H1 (cell line): ENCODE data around the gene PARD3. TPM values are rescaled to one million over a fixed set of nuclear protein-coding genes. Genes with fewer than 3 reads are reported as not detected.

Experiments
- CTCF ChIA-PET: fragments of 300-600 bp; sonication (Branson Sonifier 250); formaldehyde crosslinking; loops from one replicate; lab custom pipeline; 2021; ENCODE audit not compliant: partially characterized antibody; lab: Charles Lee
- POLR2A ChIA-PET: fragments of 300-600 bp; sonication (Branson Sonifier 250); formaldehyde crosslinking; loops from one replicate; lab custom pipeline; 2021; ENCODE audit warnings: inconsistent platforms; ENCODE audit not compliant: partially characterized antibody; lab: Charles Lee
- DNase-seq, 2 experiments: peaks; one replicate each; pipeline versions ENCODE4 v3.0.0 to v3.0.0-alpha.2; 2010 to 2022; ENCODE audit warnings: low spot score in 2 of 2, low read depth in 1 of 2, mixed read lengths in 1 of 2
- FAIRE-seq: peaks from 2 replicates; lab custom pipeline; 2011; peaks lifted over from hg19 to GRCh38; lab: Jason Lieb, UNC
- H2AFZ ChIP-seq: 2 replicates; pipeline ENCODE4 v1.8.1; 2012; ENCODE audit warnings: low read length, inconsistent platforms
- H2AK5ac ChIP-seq: 2 replicates; pipeline ENCODE4 v1.6.1; 2013; ENCODE audit warnings: low read depth, low read length
- H2BK120ac ChIP-seq: replicated peaks from 2 replicates; pipeline ENCODE3; 2013; ENCODE audit warnings: low read depth, low read length, inconsistent platforms
- H2BK12ac ChIP-seq: 2 replicates; pipeline ENCODE4 v1.6.1; 2013; ENCODE audit warnings: low read depth, low read length
- H2BK15ac ChIP-seq: 2 replicates; pipeline ENCODE4 v1.6.1; 2013; ENCODE audit warnings: low read length
- H2BK20ac ChIP-seq: 2 replicates; pipeline ENCODE4 v1.6.1; 2013; ENCODE audit warnings: low read length
- H2BK5ac ChIP-seq: 2 replicates; pipeline ENCODE4 v1.6.1; 2013; ENCODE audit warnings: low read depth, low read length
- H3K14ac ChIP-seq: 2 replicates; pipeline ENCODE4 v1.6.1; 2013; ENCODE audit warnings: inconsistent platforms; ENCODE audit not compliant: insufficient read length
- H3K18ac ChIP-seq: 2 replicates; pipeline ENCODE4 v1.6.1; 2013; ENCODE audit warnings: low read length; ENCODE audit errors: extremely low read depth
- H3K23ac ChIP-seq: 2 replicates; pipeline ENCODE4 v1.6.1; 2013; ENCODE audit warnings: inconsistent platforms; ENCODE audit not compliant: insufficient read length
- H3K23me2 ChIP-seq: 2 replicates; pipeline ENCODE4 v1.6.1; 2013; ENCODE audit warnings: low read depth, low read length
- H3K27ac ChIP-seq: 2 replicates; pipeline ENCODE4 v1.6.1; 2011; ENCODE audit warnings: low read depth, low read length, inconsistent platforms
- H3K27me3 ChIP-seq, 4 experiments: replicated peaks in 1 of 4; 1 replicate in 1 of 4; 2 replicates in 3 of 4; pipeline versions ENCODE4 v1.6.1 to v1.8.1; 2011 to 2013; ENCODE audit warnings: low read length in 3 of 4, mild to moderate bottlenecking in 3 of 4, inconsistent platforms in 2 of 4, mixed read lengths in 2 of 4, moderate library complexity in 1 of 4; ENCODE audit not compliant: control insufficient read depth in 3 of 4, insufficient read depth in 3 of 4; ENCODE audit errors: extremely low read depth in 1 of 4
- H3K36me3 ChIP-seq, 4 experiments: 2 replicates each; pipeline versions ENCODE4 v1.6.1 to v1.8.1; 2011 to 2013; ENCODE audit warnings: mild to moderate bottlenecking in 4 of 4, low read length in 3 of 4, moderate library complexity in 2 of 4, control low read depth in 1 of 4, inconsistent platforms in 1 of 4; ENCODE audit not compliant: insufficient read depth in 4 of 4, control insufficient read depth in 2 of 4
- H3K4ac ChIP-seq: replicated peaks from 2 replicates; pipeline ENCODE3; 2013; ENCODE audit warnings: low read length, low read depth, mixed read lengths, inconsistent platforms; ENCODE audit not compliant: insufficient read length
- H3K4me1 ChIP-seq, 4 experiments: replicated peaks in 1 of 4; 1 replicate in 1 of 4; 2 replicates in 3 of 4; pipeline versions ENCODE4 v1.6.1 to v1.8.1; 2011 to 2013; ENCODE audit warnings: low read length in 3 of 4, inconsistent platforms in 2 of 4, mixed read lengths in 1 of 4; ENCODE audit not compliant: insufficient read depth in 4 of 4, control insufficient read depth in 3 of 4
- H3K4me2 ChIP-seq, 2 experiments: 2 replicates each; pipeline versions ENCODE4 v1.6.1 to v1.8.1; 2011 to 2013; ENCODE audit warnings: low read depth in 2 of 2, low read length in 2 of 2, control low read depth in 1 of 2, inconsistent platforms in 1 of 2, mild to moderate bottlenecking in 1 of 2; ENCODE audit not compliant: insufficient read depth in 1 of 2
- H3K4me3 ChIP-seq, 4 experiments: fragments of 200-600, 300-600 bp in 1 of 4; sonication (generic), shearing (Covaris generic), sonication (Bioruptor Twin) in 1 of 4; 2 replicates each; pipeline versions ENCODE4 v1.5.1 to v1.8.1; 2011 to 2016; ENCODE audit warnings: low read length in 4 of 4, low read depth in 3 of 4, control low read depth in 2 of 4, inconsistent platforms in 2 of 4, mild to moderate bottlenecking in 2 of 4, mixed read lengths in 1 of 4, moderate library complexity in 1 of 4; ENCODE audit not compliant: insufficient read depth in 2 of 4; ENCODE audit errors: extremely low read depth in 1 of 4
- H3K56ac ChIP-seq: replicated peaks from 2 replicates; pipeline ENCODE3; 2013; ENCODE audit warnings: low read depth, mild to moderate bottlenecking, mixed read lengths, low read length, inconsistent platforms; ENCODE audit not compliant: insufficient read length
- H3K79me1 ChIP-seq: 2 replicates; pipeline ENCODE4 v1.6.1; 2013; ENCODE audit warnings: low read depth, low read length, control low read depth
- H3K79me2 ChIP-seq, 2 experiments: 2 replicates each; pipeline versions ENCODE4 v1.6.1 to v1.8.1; 2012 to 2013; ENCODE audit warnings: low read length in 2 of 2, mild to moderate bottlenecking in 2 of 2, inconsistent platforms in 1 of 2; ENCODE audit not compliant: insufficient read depth in 2 of 2, control insufficient read depth in 1 of 2
- H3K9ac ChIP-seq, 4 experiments: replicated peaks in 1 of 4; 1 replicate in 1 of 4; 2 replicates in 3 of 4; pipeline versions ENCODE4 v1.6.1 to v1.8.1; 2011 to 2013; ENCODE audit warnings: low read depth in 3 of 4, low read length in 3 of 4, control low read depth in 2 of 4, mild to moderate bottlenecking in 2 of 4, moderate library complexity in 2 of 4, inconsistent platforms in 1 of 4; ENCODE audit errors: extremely low read depth in 1 of 4
- H3K9me3 ChIP-seq, 2 experiments: 2 replicates each; pipeline versions ENCODE4 v1.6.1 to v1.8.1; 2012 to 2013; ENCODE audit warnings: mild to moderate bottlenecking in 2 of 2, moderate library complexity in 2 of 2, control low read depth in 1 of 2, inconsistent platforms in 1 of 2, low read depth in 1 of 2, low read length in 1 of 2, mixed read lengths in 1 of 2; ENCODE audit not compliant: insufficient read depth in 2 of 2
- H4K20me1 ChIP-seq, 2 experiments: replicated peaks in 1 of 2; 2 replicates each; pipeline versions ENCODE3 to v1.8.1; 2011 to 2013; ENCODE audit warnings: inconsistent platforms in 2 of 2, low read length in 2 of 2, mild to moderate bottlenecking in 1 of 2; ENCODE audit not compliant: insufficient read depth in 2 of 2, control insufficient read depth in 1 of 2
- H4K5ac ChIP-seq: 2 replicates; pipeline ENCODE4 v1.6.1; 2013; ENCODE audit warnings: low read length, low read depth, mixed read lengths, inconsistent platforms; ENCODE audit not compliant: insufficient read length
- H4K8ac ChIP-seq: 2 replicates; pipeline ENCODE4 v1.8.0; 2013; ENCODE audit warnings: mild to moderate bottlenecking, moderate library complexity, low read length, inconsistent platforms; ENCODE audit not compliant: insufficient read depth; ENCODE audit errors: extremely low read depth
- H4K91ac ChIP-seq: replicated peaks from 2 replicates; pipeline ENCODE3; 2013; ENCODE audit warnings: low read length, mixed read lengths, inconsistent platforms; ENCODE audit not compliant: insufficient read length
- BACH1 ChIP-seq: IDR thresholded peaks from 2 replicates; pipeline ENCODE4 v1.6.1; 2012; ENCODE audit warnings: low read length, improper control_type of control experiment
- BCL11A ChIP-seq, 2 experiments: IDR thresholded peaks; one replicate each; pipeline ENCODE4 v1.6.1; 2011; ENCODE audit warnings: low read depth in 2 of 2, low read length in 2 of 2, mild to moderate bottlenecking in 2 of 2
- CEBPB ChIP-seq: IDR thresholded peaks from 2 replicates; pipeline ENCODE4 v1.6.1; 2012; ENCODE audit warnings: low read depth, low read length
- E2F6 ChIP-seq: IDR thresholded peaks from 2 replicates; pipeline ENCODE4 v1.6.1; 2012; ENCODE audit warnings: inconsistent platforms
- EGR1 ChIP-seq: IDR thresholded peaks from 2 replicates; pipeline ENCODE4 v1.6.1; 2011; ENCODE audit warnings: low read depth, low read length, borderline replicate concordance
- EP300 ChIP-seq, 2 experiments: IDR thresholded peaks; 1 replicate in 1 of 2; 2 replicates in 1 of 2; pipeline ENCODE4 v1.6.1; 2011 to 2012; ENCODE audit warnings: low read depth in 2 of 2, low read length in 2 of 2, mild to moderate bottlenecking in 2 of 2, borderline replicate concordance in 1 of 2, inconsistent platforms in 1 of 2, moderate library complexity in 1 of 2
- KDM5A ChIP-seq: fragments of 200-600 bp; IDR thresholded peaks from 2 replicates; pipeline ENCODE4 v1.7.1; 2012; ENCODE audit warnings: mild to moderate bottlenecking, low read length, inconsistent platforms, mixed read lengths
- MAX ChIP-seq: IDR thresholded peaks from 2 replicates; pipeline ENCODE4 v1.6.1; 2012; ENCODE audit warnings: inconsistent platforms
- RNF2 ChIP-seq: fragments of 200-900, 300-1000 bp; sonication (generic); IDR thresholded peaks from 2 replicates; pipeline ENCODE4 v1.7.1; 2016; ENCODE audit warnings: borderline replicate concordance, low read depth, mild to moderate bottlenecking, antibody characterized with exemption, low read length; ENCODE audit not compliant: poor library complexity, severe bottlenecking; ENCODE audit errors: missing control alignments
- WGBS, 2 experiments: shearing (Covaris generic) in 1 of 2; methylation state at CpG; one replicate each; pipeline versions ENCODE4 v1.1.6 to v1.1.7; 2013 to 2015; ENCODE audit warnings: low lambda C conversion rate in 2 of 2, mixed read lengths in 2 of 2, inconsistent platforms in 1 of 2, low coverage in 1 of 2, missing lambda C conversion rate in 1 of 2; ENCODE audit not compliant: insufficient replicate concordance in 2 of 2, insufficient coverage in 1 of 2, insufficient read length in 1 of 2; ENCODE audit errors: extremely low coverage in 1 of 2, missing lambda C conversion rate in 1 of 2; 5-methylcytosine and 5-hydroxymethylcytosine counted together
- polyA plus RNA-seq, 7 experiments: library from polyadenylated mRNA; depleted of rRNA in 3 of 7; stranded (reverse) in 5 of 7; unstranded in 2 of 7; fragments of >200 nt in 5 of 7; fragments of 200-250 nt in 2 of 7; gene quantifications; 1 replicate in 5 of 7; 2 replicates in 1 of 7; 4 replicates in 1 of 7; pipeline versions ENCODE4 v1.2.1 to v1.2.3, GENCODE V29; 2011 to 2013; ENCODE audit warnings: missing spikeins in 2 of 7, mixed read lengths in 2 of 7
- total RNA-seq: library from RNA; stranded (reverse); fragmentation: NEBNext Ultra II Directional; extraction: Animal tissue kit (Norgen Biotek cat#: 25700); gene quantifications from 2 replicates; pipeline ENCODE4 v1.2.1, GENCODE V29; 2021

The PARD3 gene
- total and polyA plus RNA-seq, 2 of the 8 experiments (the other 6 are each of a cell fraction or from before 2014, with no cell fraction given), result 19.7 to 49.1 TPM

GRCh38 chr10:34382626-34383025, 432.5 kb downstream of the PARD3 start:
- Histone ChIP-seq H2BK20ac (no peak overlapping the region), H3K9me3 (no peaks in the 10 kb centered on the region), H3K4ac (no peak overlapping the region), H3K23ac (no peak overlapping the region), H3K4me2 (no peak overlapping the region), H4K91ac (no peak overlapping the region), H3K4me1 (no peaks in the 10 kb centered on the region), H2BK12ac (no peak overlapping the region), H3K79me2 (no peaks in the 10 kb centered on the region), H3K4me3 (no peak overlapping the region), H4K20me1 (peaks cover 0 to 1% of the 10 kb centered on the region in 2 experiments), H4K8ac (no peak overlapping the region), H2AFZ (no peak overlapping the region), H3K27ac (no peak overlapping the region), H2AK5ac (no peak overlapping the region), H2BK5ac (no peak overlapping the region), H3K56ac (no peak overlapping the region), H3K18ac (no peak overlapping the region), H4K5ac (no peak overlapping the region), H3K9ac (no peak overlapping the region), H3K27me3 (no peaks in the 10 kb centered on the region), H3K79me1 (no peaks in the 10 kb centered on the region), H3K36me3 (peaks cover 0 to 4% (median 0%) of the 10 kb centered on the region in 4 experiments; a peak in 1 of 8 replicates), H3K23me2 (no peaks in the 10 kb centered on the region), H2BK120ac (no peak overlapping the region), H2BK15ac (no peak overlapping the region), H3K14ac (no peak overlapping the region)
- 93% methylated on average over 10 of the region's 10 CpGs; no CpG with 5 or more reads in 1 of the 2 experiments for WGBS, 2 experiments
- FAIRE-seq, result no peak
- ChIA-PET CTCF (interaction anchor here (0.7 to 1.7 kb wide), 4 partner anchors 25 to 132 kb away, joined by 3 to 4 read pairs (median 3); no protein-coding TSS in a partner anchor), POLR2A (no interaction called here)
- TF ChIP-seq RNF2 (no peak), EP300 (IDR thresholded peaks at IDR 0.05; ENCODE audit: borderline replicate concordance in 1 of 2, low read depth in 2 of 2, low read length in 2 of 2) (no peak), BACH1 (no peak), KDM5A (no peak), BCL11A (IDR thresholded peaks at IDR 0.05; ENCODE audit: low read depth in 2 of 2, low read length in 2 of 2) (no peak), EGR1 (no peak), CEBPB (no peak), MAX (no peak), E2F6 (no peak)
- DNase-seq, result no peak
